Peyer's patch (tissue), 4 donors: Measurements from ENCODE around the gene MARVELD3.
"Not testable (repeated sequence)": the region's sequence is repeated elsewhere in the genome, so short reads cannot be mapped to it uniquely, and the experiment has no call there.

Source experiments
- CTCF ChIP-seq, 6 experiments: fragments of 450-650 bp in 4 of 6; fragments of 200-600 bp in 2 of 6; sonication (generic) in 1 of 6; IDR thresholded peaks; one replicate each; pipeline ENCODE4 v1.5.1; 2017 to 2019; ENCODE audit warnings: antibody characterized with exemption in 6 of 6, mild to moderate bottlenecking in 3 of 6, moderate library complexity in 1 of 6
- POLR2A ChIP-seq, 2 donors: fragments of 450-650 bp; IDR thresholded peaks; one replicate each; pipeline ENCODE4 v1.5.1; 2017; ENCODE audit warnings: antibody characterized with exemption in 2 of 2, mild to moderate bottlenecking in 2 of 2, moderate library complexity in 2 of 2

GRCh38 chr16:71598426-71598825, 27.6 kb upstream of the MARVELD3 start:
- TF ChIP-seq CTCF, POLR2A (IDR thresholded peaks at IDR 0.05): not testable (repeated sequence)
